ENCODE results near the gene GRK7.
"Not testable (repeated sequence)": the region's sequence is repeated elsewhere in the genome, so short reads cannot be mapped to it uniquely, and the experiment has no call there.

Gene GRK7

GRCh38 chr3:141762552-141762951, 656 bp upstream of the GRK7 start:
- DNase-seq: not testable (repeated sequence)

GRCh38 chr3:141764045-141764444, 837 bp downstream of the GRK7 start:
- no peak for DNase-seq

- DNase-seq: no peak
These were observed 1.3 kb downstream of the GRK7 start for GRCh38 chr3:141764465-141764864.

GRCh38 chr3:141764986-141765385, 1.8 kb downstream of the GRK7 start:
- no peak for DNase-seq

- DNase-seq: no peak
These were observed 3.9 kb downstream of the GRK7 start for GRCh38 chr3:141767066-141767465.

GRCh38 chr3:141769221-141769894, 6.2 kb downstream of the GRK7 start:
- no peak for DNase-seq

GRCh38 chr3:141773676-141774075, 10.5 kb downstream of the GRK7 start:
- no peak for DNase-seq

- no peak for DNase-seq
These were observed 13.2 kb downstream of the GRK7 start for GRCh38 chr3:141776376-141776775.

- no peak for DNase-seq
These were observed 13.7 kb downstream of the GRK7 start for GRCh38 chr3:141776885-141777284.

GRCh38 chr3:141777957-141778813, 15.0 kb downstream of the GRK7 start:
- no peak for DNase-seq

- DNase-seq: no peak
These were observed 16.5 kb downstream of the GRK7 start for GRCh38 chr3:141779667-141780066.

GRCh38 chr3:141782386-141782932, 19.3 kb downstream of the GRK7 start:
- no peak for DNase-seq

GRCh38 chr3:141783632-141784031, 20.4 kb downstream of the GRK7 start:
- DNase-seq: no peak

- DNase-seq: no peak
These were observed 20.9 kb downstream of the GRK7 start for GRCh38 chr3:141784096-141784495.

GRCh38 chr3:141784531-141784930, 21.3 kb downstream of the GRK7 start:
- DNase-seq: no peak

- no peak for DNase-seq
These were observed 24.9 kb downstream of the GRK7 start for GRCh38 chr3:141788149-141788548.

GRCh38 chr3:141788750-141789149, 25.5 kb downstream of the GRK7 start:
- not testable (repeated sequence) for DNase-seq

- DNase-seq: no peak
These were observed 26.1 kb downstream of the GRK7 start for GRCh38 chr3:141789281-141789680.

GRCh38 chr3:141790171-141790570, 27.0 kb downstream of the GRK7 start:
- DNase-seq: no peak

- no peak for DNase-seq
These were observed 29.3 kb downstream of the GRK7 start for GRCh38 chr3:141792495-141792894.

- no peak for DNase-seq
These were observed 30.5 kb downstream of the GRK7 start for GRCh38 chr3:141793476-141794260.

GRCh38 chr3:141795276-141795675, 32.1 kb downstream of the GRK7 start:
- no peak for DNase-seq

- DNase-seq: no peak
These were observed 32.5 kb downstream of the GRK7 start for GRCh38 chr3:141795741-141796080.
